Vagina (tissue), 2 donors: Measurements from ENCODE around the gene LIPG.
"Not testable (repeated sequence)": the region's sequence is repeated elsewhere in the genome, so short reads cannot be mapped to it uniquely, and the experiment has no call there.

Source experiments
- POLR2AphosphoS5 ChIP-seq, 2 donors: sonication (generic); formaldehyde crosslinking; IDR thresholded peaks; one replicate each; pipeline ENCODE4 v1.9.0; 2017; ENCODE audit warnings: antibody characterized with exemption in 2 of 2, mild to moderate bottlenecking in 2 of 2, low read depth in 1 of 2; ENCODE audit not compliant: insufficient read depth in 1 of 2
- TF ChIP-seq, protein P1 (sequence below), 3 experiments: fragments of 450-650 bp in 2 of 3; fragments of 200-600 bp in 1 of 3; sonication (generic) in 1 of 3; IDR thresholded peaks; one replicate each; pipeline ENCODE4 v1.5.1; 2017 to 2019; ENCODE audit warnings: antibody characterized with exemption in 3 of 3, mild to moderate bottlenecking in 2 of 3, moderate library complexity in 2 of 3

DNA sequence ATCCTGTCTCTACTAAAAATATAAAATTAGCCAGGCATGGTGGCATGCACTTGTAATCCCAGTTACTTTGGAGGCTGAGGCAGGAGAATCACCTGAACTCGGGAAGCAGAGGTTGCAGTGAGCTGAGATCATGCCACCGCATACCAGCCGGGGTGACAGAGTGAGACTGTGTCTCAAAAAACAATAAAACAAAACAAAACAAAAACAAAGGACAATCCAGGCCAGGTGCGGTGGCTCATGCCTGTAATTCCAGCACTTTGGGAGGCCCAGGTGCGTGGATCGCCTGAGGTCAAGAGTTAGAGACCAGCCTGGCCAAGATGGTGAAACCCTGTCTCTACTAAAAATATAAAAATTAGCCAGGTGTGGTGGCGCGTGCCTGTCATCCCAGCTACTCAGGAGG is 49.0 kb upstream of the LIPG start:
- not testable (repeated sequence) for TF ChIP-seq POLR2AphosphoS5 (IDR thresholded peaks at IDR 0.05; ENCODE audit: insufficient read depth in 1 of 2, low read depth in 1 of 2)
- TF ChIP-seq, protein P1, sequence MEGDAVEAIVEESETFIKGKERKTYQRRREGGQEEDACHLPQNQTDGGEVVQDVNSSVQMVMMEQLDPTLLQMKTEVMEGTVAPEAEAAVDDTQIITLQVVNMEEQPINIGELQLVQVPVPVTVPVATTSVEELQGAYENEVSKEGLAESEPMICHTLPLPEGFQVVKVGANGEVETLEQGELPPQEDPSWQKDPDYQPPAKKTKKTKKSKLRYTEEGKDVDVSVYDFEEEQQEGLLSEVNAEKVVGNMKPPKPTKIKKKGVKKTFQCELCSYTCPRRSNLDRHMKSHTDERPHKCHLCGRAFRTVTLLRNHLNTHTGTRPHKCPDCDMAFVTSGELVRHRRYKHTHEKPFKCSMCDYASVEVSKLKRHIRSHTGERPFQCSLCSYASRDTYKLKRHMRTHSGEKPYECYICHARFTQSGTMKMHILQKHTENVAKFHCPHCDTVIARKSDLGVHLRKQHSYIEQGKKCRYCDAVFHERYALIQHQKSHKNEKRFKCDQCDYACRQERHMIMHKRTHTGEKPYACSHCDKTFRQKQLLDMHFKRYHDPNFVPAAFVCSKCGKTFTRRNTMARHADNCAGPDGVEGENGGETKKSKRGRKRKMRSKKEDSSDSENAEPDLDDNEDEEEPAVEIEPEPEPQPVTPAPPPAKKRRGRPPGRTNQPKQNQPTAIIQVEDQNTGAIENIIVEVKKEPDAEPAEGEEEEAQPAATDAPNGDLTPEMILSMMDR (IDR thresholded peaks at IDR 0.05) = not testable (repeated sequence)
